ENCODE results near the gene RGL1.

RGL1 gene

DNA sequence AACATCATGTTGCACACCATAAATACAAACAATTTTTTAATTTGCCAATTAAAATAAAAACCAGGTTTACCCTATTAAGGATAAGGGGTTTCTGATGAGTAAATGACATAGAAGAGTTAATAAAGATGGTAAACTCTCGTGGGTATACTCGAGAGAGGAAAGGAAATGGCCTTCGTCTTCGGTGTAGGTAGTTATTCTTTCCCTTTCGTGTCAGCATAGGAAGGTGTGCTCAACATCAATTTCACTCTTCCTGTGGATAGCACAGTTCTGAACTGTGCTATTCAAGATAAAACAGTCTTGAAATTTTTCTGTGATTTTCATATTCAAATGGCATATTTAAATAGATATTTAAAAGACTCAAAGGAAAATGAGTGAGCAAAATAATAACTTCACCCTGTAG lies 98.2 kb downstream of the RGL1 start:
- H3K27me3 ChIP-seq (ENCODE audit: insufficient read depth, low read length, poor library complexity, severe bottlenecking): no peaks in the 10 kb centered on the region
- H3F3A ChIP-seq (ENCODE audit: low read depth): no peaks in the 10 kb centered on the region
- H4K20me1 ChIP-seq (ENCODE audit: insufficient read depth, low read length, poor library complexity, severe bottlenecking): no peaks in the 10 kb centered on the region
- no peak overlapping the region for H3K4me2 ChIP-seq (ENCODE audit: low read depth, low read length, poor library complexity, severe bottlenecking)
- TF ChIP-seq EZH2phosphoT487 (IDR thresholded peaks at IDR 0.05; ENCODE audit: borderline replicate concordance) (no peak), CTCF (conservative IDR thresholded peaks at IDR 0.05; ENCODE audit: low read length) (no peak)
- H3K79me2 ChIP-seq (ENCODE audit: insufficient read depth, low read length): no peaks in the 10 kb centered on the region
- no peak overlapping the region for H3K4me3 ChIP-seq (ENCODE audit: low read length, poor library complexity, severe bottlenecking)
- no peaks in the 10 kb centered on the region for H3K9me3 ChIP-seq (ENCODE audit: insufficient read depth, low read depth, low read length)
- peaks cover 26% of the 10 kb centered on the region for H3K4me1 ChIP-seq (ENCODE audit: insufficient read depth, low read length, poor library complexity, severe bottlenecking)
- H3K9ac ChIP-seq (ENCODE audit: low read depth, low read length, poor library complexity, severe bottlenecking): no peak overlapping the region
- no peaks in the 10 kb centered on the region for H3K9me2 ChIP-seq (replicated peaks; ENCODE audit: low read depth, low read length)
- no peak overlapping the region for H2AFZ ChIP-seq (ENCODE audit: low read length)
- no peaks in the 10 kb centered on the region for H3K36me3 ChIP-seq (ENCODE audit: insufficient read depth, low read length)

DNA sequence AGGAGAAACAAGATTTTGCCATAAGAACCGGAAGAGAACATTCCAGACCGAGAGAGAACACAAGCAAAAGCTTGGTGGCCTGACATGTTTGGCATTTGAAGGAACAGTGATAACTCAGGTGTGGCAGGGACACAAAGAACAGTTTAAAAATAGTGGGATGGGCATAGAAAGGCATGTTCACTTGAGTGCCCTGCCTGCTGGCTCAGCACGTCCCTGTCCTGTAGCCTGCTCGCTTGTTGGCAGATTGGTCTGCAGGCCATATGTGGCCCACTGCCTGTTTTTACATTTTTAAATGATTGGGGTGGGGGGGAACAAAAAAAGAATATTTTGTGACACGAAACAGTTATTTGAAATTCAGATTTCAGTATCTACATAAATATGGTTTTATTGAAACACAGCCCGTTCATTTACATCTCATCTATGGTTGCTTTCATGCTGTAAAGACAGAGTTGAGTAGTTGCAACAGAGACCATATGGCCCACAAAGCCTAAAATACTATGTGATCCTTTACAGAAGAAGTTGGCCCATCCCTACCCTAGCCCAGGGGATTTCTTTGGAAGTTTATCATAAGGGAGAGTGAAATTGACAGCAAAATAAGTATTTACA lies 100.7 kb downstream of the RGL1 start:
- no peaks in the 10 kb centered on the region for H4K20me1 ChIP-seq (ENCODE audit: insufficient read depth, low read length, poor library complexity, severe bottlenecking)
- TF ChIP-seq EZH2phosphoT487 (IDR thresholded peaks at IDR 0.05; ENCODE audit: borderline replicate concordance) (no peak), CTCF (conservative IDR thresholded peaks at IDR 0.05; ENCODE audit: low read length) (no peak)
- H3F3A ChIP-seq (ENCODE audit: low read depth): no peaks in the 10 kb centered on the region
- H3K9ac ChIP-seq (ENCODE audit: low read depth, low read length, poor library complexity, severe bottlenecking): no peak overlapping the region
- H3K79me2 ChIP-seq (ENCODE audit: insufficient read depth, low read length): no peaks in the 10 kb centered on the region
- no peaks in the 10 kb centered on the region for H3K9me3 ChIP-seq (ENCODE audit: insufficient read depth, low read depth, low read length)
- H3K36me3 ChIP-seq (ENCODE audit: insufficient read depth, low read length): no peaks in the 10 kb centered on the region
- H3K27me3 ChIP-seq (ENCODE audit: insufficient read depth, low read length, poor library complexity, severe bottlenecking): no peaks in the 10 kb centered on the region
- H3K4me2 ChIP-seq (ENCODE audit: low read depth, low read length, poor library complexity, severe bottlenecking): no peak overlapping the region
- no peak overlapping the region for H2AFZ ChIP-seq (ENCODE audit: low read length)
- H3K9me2 ChIP-seq (replicated peaks; ENCODE audit: low read depth, low read length): no peaks in the 10 kb centered on the region
- H3K4me3 ChIP-seq (ENCODE audit: low read length, poor library complexity, severe bottlenecking): no peak overlapping the region
- H3K4me1 ChIP-seq (ENCODE audit: insufficient read depth, low read length, poor library complexity, severe bottlenecking): peaks cover 26% of the 10 kb centered on the region

- no peaks in the 10 kb centered on the region for H3K36me3 ChIP-seq (ENCODE audit: insufficient read depth, low read length)
- H3K9me3 ChIP-seq (ENCODE audit: insufficient read depth, low read depth, low read length): no peaks in the 10 kb centered on the region
Observed at GRCh38 chr1:183907070-183907469, 102.2 kb downstream of the RGL1 start.

More at GRCh38 chr1:183907070-183907469, 102.2 kb downstream of the RGL1 start:
- no peak overlapping the region for H3K4me3 ChIP-seq (ENCODE audit: low read length, poor library complexity, severe bottlenecking)
- H3K27me3 ChIP-seq (ENCODE audit: insufficient read depth, low read length, poor library complexity, severe bottlenecking): no peaks in the 10 kb centered on the region
- H4K20me1 ChIP-seq (ENCODE audit: insufficient read depth, low read length, poor library complexity, severe bottlenecking): no peaks in the 10 kb centered on the region
- TF ChIP-seq EZH2phosphoT487 (IDR thresholded peaks at IDR 0.05; ENCODE audit: borderline replicate concordance) (no peak), CTCF (conservative IDR thresholded peaks at IDR 0.05; ENCODE audit: low read length) (no peak)
- H3K79me2 ChIP-seq (ENCODE audit: insufficient read depth, low read length): no peaks in the 10 kb centered on the region
- H3F3A ChIP-seq (ENCODE audit: low read depth): no peaks in the 10 kb centered on the region
- H3K4me1 ChIP-seq (ENCODE audit: insufficient read depth, low read length, poor library complexity, severe bottlenecking): peaks cover 32% of the 10 kb centered on the region
- H3K4me2 ChIP-seq (ENCODE audit: low read depth, low read length, poor library complexity, severe bottlenecking): no peak overlapping the region
- H3K9ac ChIP-seq (ENCODE audit: low read depth, low read length, poor library complexity, severe bottlenecking): no peak overlapping the region
- H3K9me2 ChIP-seq (replicated peaks; ENCODE audit: low read depth, low read length): no peaks in the 10 kb centered on the region
- no peak overlapping the region for H2AFZ ChIP-seq (ENCODE audit: low read length)
